IPS-NIHi7 (cell line): ENCODE data around the gene WWOX.

Experiments
- DNase-seq: peaks from one replicate; pipeline ENCODE4 v3.0.0; 2012; ENCODE audit warnings: mixed read lengths; ENCODE audit errors: extremely low spot score

WWOX gene

DNA sequence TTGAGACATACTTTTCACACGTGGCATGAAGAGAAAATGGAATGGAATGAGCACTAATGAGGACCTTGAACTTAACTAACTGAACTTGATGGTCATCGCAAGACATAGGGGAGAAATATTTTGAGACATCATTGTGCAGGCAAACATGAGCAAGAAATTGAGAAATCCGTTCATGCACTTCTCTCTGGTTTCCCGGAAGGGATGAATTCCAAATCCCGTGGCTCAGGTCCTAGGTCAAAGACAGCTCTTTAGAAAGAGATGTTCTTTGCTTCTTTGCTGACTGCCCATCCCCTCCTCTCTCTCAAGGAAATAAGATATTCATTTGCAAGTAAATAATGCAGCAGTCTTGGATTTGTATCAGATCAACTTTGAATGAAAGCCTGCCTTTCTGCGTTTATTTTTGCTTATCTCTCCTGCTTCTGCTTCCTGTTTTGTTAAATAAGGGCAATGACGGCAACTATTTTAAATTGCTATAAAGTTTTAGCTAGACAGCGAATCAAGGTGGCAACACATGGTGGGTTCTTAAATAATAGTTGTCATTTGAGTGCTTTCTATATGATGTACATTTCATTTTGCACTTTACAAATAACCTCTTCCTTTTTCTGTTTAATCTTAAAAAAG lies 843.3 kb downstream of the WWOX start:
- no peak for DNase-seq

DNA sequence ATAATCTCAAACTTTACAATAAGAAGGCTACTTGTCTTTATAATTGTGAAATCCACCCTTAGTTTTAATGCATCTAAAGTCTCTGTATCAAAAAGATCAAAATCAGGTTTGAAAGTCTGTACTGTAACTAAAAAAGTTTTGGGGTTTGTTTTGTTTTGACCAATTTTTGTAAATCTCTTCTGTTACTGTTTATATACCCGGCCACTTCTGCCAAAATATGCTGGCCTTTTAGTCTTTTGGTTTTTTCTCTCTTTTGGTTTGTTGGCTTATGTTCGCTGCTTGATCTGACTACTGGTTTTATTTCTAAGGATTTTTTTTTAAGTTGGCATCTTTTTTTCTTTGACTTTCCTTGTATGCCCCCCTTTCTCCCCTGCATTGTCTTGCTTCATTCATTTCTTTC lies 845.9 kb downstream of the WWOX start:
- DNase-seq = no peak

DNA sequence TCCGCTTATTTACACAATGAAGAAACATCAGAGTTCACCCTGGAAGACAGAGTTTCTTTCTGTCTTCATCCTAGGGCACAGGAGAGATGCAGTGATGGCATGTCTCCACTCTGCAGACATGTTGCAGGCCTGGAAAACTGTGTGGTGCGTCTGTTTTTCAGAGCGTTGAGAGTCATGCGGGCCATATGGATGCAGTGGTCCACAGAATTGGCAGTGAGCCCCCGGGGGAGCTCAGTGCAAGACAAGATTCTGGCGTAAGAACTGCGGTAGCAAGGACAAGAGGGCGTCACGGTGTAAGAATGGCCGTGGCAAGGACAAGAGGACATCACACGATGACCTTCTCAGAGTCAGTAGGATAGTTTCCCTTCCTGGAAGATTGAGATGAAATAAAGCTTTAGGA lies 847.1 kb downstream of the WWOX start:
- no peak for DNase-seq

DNA sequence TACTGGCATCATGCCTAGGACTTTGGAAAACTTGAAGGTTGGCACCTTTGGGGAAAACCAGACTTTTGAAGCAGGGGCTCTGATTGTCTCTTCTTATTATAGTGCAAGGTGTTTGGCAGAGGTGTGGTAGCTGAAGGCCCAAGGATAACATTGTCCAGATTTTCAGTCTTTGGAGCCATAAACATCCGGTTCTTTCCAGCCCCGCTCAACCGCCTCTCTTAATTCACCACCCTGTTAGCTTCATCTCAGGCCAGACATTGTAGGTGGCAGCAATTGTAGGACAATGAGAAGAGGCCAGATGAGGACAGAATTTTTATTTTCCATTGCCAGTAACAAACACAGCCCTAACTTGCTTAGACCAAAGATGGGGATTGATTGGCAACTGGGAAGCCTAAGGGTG lies 851.3 kb downstream of the WWOX start:
- DNase-seq = no peak

DNA sequence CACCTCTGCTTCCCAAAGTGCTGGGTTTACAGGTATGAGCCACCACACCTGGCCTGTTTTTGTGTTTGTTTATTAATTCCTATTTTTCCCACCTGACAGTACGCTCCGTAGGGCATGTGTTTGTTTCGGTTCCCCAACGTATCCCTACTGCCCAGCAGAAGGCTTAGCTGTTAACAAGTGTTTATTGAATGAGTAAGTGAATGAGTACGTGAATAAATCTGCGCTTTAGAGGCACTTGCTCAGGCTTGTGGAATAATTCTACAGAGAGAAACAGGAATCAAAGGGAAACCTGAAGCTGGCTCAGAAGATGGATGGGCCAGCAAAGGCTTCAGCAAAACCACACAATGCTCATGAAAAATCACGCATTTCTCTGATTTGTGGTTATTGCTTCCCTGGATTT lies 853.2 kb downstream of the WWOX start:
- no peak for DNase-seq

DNA sequence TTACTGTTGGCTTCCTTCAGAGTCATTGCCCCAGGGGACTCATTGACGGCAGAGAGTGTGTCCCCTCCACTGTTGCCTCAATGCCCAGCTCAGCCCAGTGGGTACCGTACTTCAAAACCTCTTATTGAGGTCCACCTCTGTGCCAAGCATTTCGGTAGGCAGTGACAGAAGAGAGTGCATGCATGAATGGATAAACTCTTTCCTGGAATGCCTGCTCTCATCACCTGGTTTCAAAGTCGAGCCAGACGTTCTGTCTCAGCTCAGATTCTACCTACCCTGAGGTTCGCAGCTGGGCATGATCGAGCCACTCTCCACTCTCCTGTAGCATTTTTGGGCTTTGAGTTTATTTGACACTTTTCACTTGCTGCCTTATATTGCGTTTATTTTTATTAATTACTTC lies 854.1 kb downstream of the WWOX start:
- DNase-seq = no peak

DNA sequence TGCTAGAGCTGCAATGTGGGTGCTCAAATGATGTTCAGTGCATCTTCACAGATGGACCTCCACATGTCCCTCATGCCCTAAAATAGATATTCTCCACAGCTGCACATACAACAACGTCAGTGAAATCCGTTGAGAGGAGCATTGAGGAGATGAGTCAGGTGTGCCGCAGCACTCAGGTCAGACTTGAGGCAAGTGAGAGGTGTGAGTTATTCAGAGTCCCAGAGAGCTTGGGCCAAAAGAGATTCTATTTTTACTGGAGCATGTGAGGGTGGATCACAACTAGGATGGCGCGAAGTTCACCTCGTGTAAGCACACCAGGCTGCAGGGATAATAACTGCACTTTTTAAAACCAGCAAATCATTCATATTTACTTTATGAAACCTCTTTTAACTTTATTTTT lies 855.8 kb downstream of the WWOX start:
- no peak for DNase-seq

DNA sequence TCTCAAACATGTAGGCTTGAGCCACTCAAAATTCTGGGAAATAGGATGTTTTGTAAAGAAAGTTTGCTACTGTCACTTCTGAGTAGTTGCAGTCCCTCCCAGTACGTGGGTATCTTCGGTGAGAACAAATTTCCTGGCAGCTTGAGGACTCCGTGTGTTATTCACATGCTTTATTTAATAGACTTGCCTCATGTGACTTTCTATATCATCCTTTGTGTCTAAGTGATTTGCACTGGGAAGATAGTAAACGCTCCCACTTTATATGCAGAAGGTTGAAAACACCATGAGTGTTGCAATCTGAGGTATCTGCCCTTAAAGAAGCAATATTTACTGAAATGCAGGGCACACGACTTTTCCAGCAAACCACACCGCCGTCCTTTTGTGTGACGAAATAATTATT lies 857.4 kb downstream of the WWOX start:
- DNase-seq = no peak

DNA sequence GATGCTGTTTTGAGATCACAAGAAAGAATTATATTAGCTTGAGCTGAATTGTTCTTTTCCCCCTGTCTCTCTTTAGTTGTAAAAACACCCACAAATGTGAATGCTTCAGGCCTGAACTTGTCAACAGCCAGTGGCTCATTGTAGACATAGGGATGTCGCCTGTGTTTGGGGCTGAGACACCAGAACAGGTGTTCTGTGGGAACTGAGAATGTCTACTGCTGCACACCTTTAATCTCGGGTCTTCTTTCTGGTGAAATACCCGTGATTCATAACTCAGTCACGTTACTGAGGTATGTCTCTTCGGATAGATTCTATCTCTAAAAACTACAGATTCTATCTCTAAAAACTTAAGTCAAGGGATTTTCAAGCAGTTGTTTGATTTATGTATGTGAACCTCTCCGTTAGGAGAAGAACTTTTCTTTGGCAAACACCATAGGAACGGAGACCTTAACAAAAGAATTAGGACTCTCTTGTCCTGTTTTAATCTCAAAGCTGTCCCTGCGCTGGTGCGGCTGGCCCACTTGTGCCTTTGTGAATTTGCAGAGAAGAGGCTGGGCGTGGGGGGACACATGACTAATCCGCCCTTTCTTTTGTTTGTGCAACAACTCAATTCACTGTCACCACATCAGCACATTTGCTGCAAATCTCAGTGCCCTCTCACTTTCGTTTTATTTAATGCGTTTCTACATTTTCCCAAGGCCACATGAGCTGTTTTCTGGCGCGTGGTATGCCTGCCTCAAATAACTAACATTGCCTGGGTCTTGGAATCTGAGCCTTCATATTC lies 858.1 kb downstream of the WWOX start:
- no peak for DNase-seq

DNA sequence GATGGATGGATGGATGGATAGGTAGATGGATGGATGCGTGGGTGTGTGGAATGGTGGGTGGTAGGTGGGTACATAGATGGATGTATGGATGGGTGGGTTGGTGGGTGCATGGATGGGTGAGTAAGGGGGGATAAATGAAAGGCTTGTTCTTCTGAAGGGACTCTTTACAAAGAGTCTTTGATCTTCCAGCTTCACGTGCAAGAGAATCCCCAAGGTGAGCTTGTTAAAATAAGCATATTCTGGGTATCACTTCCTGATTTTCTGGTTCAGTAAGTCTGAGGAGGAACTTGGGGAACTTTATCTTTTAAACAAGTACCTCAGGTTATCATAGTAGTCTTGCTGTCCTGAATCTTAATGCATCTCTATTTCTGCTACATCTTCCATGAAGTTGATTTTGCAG lies 862.0 kb downstream of the WWOX start:
- no peak for DNase-seq

DNA sequence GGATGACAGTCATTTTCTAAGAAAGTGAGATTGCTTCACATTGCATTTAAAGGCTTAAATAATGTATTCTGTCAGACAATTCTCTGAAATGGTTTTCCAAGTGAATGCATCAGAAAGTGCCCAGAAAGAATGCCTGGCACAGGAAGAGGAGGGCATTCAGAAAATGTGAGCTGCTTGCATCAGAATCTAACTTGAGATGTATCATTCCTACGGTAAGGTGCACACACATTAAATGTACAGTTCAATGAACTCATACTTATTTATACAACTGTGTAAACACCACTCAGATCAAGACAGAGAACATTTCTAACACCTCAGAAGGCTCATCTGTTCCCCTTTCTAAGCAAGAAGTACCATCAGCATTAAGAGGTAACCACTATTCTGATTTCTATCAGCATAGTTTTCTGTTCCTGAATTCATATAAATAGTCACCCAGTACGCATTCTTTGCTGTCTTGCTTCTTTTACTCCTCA lies 863.0 kb downstream of the WWOX start:
- DNase-seq = no peak

DNA sequence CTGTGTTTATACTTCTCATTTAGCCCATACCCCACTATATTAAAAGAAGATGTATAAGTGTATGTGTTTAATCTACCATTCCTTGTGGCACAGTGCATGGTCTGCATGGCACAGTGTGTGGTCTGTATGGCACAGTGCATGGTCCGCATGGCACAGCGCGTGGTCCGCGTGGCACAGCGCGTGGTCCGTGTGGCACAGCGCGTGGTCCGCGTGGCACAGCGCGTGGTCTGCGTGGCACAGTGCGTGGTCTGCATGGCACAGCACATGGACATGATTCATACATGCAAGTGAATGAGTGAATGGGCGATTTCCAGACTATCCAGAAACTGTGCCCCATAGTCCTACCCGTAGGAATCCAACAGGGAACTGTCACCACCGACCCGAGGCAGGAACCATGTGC lies 868.5 kb downstream of the WWOX start:
- no peak for DNase-seq

DNA sequence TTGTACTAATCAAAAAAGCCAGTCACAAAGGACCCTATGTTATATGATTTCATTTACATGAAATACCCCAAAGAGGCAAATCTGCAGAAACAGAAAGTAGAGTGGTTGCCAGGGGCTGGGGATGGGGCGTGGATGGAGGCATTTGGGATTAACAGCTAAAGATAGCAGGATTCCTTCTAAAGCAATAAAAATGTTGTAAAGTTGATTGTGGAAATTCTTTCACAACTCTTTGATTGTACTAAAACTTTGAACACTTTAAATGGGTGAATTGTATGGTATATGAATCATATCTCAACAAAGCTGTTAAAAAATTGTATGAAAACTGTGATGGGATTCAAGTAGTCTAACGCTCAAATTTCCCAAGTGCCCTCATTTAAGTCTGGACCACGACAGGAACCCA lies 870.3 kb downstream of the WWOX start:
- no peak for DNase-seq

DNA sequence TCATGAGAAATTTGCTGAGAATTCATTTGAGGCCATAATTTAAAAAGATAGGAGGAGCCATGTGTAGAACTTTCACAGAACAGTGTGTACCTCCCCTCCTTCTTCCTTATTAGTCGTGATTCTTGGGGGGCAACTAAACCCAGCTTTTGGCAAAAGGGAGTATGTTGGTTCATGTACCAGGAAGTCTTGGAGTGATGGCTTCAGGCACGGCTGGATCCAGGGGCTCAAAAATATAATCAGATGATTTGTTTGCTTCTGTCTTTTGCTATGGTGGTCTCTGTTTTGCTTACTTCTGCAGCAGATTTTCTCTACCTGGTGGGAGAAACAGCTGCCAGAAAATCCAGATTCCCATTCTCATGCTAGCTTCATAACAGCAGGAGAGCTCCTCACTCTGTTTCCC lies 871.2 kb downstream of the WWOX start:
- no peak for DNase-seq

DNA sequence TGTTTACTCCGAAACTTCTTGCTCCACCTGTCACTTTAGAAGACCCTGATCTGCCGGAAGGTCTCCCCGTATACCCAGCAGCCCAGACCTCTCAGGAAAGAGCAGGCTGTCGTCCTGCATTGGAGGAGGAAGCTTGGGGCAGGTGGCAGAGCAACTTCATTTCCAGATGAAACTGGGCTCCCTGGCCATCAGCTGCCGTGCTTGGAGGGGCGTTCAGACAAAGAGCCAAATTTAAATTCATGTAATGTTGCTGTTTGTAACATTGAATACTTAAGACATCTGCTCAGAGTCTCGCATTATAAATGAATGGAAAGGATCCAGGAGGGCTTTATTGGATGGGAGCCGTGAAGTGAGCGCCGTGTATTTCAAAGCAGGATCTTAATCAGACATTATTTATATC lies 872.6 kb downstream of the WWOX start:
- DNase-seq = no peak

DNA sequence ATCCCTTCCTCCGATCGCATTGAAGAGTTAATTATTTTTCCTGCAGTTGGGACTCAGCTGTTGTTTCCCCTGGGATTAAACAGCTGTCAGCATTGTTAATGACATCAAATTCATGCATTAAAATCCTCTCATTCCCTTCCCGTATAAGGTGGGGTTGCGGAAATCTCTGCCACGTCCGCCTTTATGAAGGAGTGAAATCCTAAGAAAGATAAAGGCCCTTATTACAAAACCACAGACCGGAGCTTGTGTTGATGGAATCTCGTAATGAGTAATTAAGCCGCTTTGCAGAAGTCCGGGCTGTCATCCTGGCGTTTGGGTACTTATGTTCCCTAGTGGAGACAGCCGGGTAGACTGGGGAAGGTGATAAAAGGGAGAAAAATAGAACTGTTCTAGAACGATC lies 873.5 kb downstream of the WWOX start:
- no peak for DNase-seq

DNA sequence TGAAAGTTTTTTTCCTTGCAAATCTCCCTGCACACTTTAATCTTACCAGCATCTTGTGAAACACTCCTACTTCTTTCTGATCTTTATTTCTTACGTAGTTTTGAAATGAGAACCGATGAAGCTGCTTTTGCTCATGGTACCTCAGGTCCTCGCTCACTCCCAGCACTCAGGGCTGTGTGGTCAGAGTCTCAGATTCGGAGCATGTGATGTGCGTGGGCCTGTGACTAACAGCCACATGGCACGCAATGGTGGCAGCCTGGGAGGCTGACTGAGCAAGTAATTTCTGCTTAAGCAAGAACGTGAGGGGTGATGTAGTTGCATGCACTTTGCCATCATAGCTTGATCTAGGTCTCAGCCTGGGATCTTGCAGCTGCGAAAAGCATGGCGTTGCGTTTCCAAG lies 876.8 kb downstream of the WWOX start:
- no peak for DNase-seq

DNA sequence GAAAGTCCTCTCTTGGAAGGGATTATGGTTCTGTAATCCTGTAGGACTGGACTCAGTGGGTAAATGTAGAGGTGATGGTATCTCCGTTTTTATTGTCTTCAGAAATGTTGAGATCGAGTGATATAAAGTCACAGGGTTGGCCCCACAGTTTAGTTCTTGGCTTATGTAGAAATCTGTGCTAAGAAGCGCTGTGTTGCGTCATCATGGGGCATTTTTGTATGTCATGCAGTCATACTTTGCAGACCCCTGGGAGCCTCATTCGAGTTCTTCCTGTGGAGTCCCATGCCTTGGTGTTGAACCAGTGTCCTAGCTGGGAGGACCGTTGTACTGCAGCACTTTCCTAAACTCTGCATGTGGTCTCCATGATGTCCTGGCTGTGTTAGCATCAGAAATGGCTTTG lies 881.4 kb downstream of the WWOX start:
- no peak for DNase-seq

DNA sequence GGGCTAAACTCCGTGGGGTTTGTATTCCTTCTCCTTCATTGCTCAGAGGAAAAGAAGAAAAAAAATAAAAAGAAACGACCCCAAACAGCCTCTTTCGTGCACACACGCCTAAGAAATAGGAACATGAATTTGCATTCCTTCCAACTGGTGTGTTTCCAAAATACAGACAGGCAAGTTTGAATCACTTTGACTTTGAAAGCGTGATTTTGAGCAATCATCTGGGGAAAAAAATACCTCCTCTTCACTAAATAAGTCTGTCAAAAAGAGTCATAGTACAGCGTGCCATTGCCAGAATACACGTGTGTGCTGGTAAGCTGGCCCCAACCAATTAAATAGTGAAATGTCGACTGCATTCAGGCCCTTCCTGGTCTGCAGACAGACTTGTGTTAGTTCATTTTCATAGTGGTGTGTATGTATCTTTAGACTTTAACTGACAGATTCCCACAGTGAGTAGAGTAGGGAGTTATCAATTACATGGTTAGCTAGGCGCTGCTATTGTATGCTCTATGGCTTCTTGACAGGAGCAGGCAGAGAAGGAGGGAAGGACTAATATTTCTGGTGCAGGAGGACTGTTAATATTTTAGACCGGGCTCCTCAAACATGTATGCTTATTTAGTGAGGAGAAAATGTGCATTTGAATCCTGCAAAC lies 882.8 kb downstream of the WWOX start:
- DNase-seq = no peak

DNA sequence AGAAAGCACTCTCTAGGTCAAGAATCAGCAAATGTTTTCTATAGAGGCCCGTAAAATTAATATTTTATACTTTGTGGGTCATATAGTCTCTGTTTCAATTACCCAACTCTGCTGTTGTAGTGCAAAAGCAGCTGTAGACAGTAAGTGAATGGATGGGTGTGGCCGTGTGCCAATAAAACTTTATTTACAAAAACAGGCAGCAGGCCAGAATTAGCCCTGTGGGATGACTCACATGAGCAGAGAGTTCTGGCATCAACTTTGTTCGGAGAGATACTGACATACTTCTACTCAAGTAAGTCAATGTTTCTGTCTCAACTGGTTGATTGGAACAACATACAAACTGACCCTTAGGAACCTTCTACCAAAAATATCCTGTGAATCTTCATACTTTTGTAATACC lies 884.9 kb downstream of the WWOX start:
- DNase-seq = no peak

DNA sequence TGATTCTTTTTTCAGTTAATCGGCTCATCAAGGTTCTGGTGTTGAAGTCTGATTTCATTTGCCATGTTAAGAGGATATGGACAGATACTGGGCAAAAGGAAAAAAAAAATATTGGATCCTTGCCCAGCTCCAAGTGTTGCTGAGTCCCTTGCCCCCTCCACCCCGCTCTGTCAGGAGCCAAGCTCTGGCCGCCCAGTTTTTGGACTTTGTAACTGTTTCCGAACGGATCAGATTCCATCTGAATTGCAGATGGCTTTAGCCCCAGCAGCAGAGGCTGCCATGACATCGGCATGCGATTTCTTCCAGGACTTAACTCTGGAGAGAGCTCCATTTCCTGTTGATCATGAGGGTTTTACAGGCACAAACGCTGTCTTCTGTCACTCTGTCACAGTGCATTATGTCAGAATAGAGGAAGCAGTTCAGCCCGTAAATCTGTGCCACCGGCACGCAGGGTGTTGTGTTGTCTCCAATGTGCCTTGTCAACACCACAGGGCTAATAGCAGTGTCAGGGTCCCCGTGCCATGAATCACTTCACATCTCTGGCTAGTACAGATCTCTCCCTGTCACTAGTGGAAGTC lies 885.5 kb downstream of the WWOX start:
- no peak for DNase-seq

DNA sequence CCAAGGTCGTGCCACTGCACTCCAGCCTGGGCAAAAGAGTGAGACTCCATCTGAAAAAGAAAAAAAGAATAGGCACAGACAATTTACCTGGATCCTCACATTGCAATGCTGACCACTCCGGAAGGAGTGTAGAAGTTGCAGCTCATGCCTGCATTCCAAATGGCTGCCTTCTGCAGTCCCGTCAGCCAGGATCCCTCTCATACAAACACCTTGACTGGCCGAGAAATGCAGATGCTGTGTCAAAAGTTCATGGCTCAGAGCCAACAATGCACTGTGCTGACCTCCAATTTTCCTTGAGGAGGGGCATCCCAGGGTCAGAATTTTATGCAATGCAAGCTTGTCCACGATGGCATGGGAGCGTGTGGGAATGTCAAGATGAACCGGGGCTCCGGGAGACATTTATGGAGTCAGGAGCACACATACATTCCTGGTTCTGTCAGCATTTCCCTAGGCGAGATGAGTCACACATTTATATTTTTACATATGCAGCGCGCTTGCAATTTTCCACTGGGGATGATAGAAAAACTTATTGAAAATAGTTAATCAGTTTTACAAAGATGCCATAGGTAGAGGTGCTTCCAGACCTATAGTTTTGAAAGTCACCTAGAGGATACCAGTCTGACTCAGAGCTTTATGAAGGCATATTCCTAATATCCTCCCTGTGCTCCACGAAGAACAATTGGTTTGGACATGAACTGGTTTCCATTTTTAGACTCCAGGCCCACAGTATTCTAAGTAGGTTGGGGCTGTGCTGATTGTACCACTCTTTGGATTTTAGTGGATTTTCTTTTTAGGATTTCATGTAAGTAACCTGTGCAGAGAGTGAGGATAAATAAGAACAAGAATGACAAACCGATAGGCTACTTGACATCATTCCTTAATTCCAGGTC lies 886.5 kb downstream of the WWOX start:
- no peak for DNase-seq
